UCSD-AML1 (cell line): ENCODE measurements around the gene DLG1.

Experiments
- DNase-seq: peaks from one replicate; lab custom pipeline; 2025; ENCODE audit not compliant: unreplicated experiment; lab: John Stamatoyannopoulos, UW

The DLG1 gene

DNA sequence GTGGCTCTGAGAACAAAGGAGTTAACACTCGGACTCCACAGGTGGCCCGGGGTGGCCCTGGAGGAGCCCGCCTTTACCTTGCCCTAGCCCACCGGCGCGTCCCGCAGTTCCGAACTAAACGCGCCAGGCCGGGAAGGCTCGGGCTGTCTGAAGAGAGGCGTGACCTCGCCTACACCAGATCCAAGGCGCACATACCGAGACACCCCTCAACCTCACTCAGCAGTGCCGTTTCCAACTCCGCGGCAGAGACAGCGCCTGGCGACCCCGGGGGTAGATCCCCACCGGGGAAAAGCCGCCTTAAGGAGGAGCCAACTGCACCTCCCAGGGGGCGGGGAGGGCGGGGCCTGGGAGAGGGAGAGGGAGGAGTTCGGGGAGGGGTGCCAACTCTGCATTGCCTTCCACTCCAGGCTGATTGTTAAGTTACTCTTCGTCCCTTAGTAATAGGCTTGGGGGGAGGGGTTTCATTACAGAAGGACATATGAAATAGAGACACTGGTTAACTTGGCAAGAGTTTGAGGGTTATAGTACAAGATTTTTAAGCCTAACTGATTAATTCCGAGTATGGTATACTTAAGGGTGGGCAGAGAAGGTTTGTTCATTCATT, at the start of gene DLG1:
TSS of gene DLG1 (minus strand) at position 272 of the 604 bp plus-strand sequence. CDS start 1,408 bp downstream, outside the sequence.
- peak; percentile 87 for DNase-seq

DNA sequence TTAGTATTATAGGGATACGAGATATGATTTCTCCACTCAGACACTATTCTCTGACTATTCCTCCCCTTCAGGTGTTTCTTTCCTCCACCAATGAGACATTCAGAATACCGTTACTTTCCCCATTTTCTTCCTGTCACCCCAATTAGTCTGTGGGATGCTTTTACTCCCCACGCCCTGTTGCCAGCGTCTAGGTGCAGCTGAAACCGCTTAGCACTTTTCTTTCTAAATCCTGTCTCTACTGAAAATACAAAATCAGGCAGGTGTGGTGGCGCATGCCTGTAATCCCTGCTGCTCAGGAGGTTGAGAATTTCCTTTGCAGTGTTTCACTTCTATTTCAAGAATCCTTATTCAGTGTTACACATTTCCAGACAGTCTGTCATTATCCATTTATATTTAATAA, 49.6 kb upstream of the DLG1 start:
- DNase-seq: no peak

DNA sequence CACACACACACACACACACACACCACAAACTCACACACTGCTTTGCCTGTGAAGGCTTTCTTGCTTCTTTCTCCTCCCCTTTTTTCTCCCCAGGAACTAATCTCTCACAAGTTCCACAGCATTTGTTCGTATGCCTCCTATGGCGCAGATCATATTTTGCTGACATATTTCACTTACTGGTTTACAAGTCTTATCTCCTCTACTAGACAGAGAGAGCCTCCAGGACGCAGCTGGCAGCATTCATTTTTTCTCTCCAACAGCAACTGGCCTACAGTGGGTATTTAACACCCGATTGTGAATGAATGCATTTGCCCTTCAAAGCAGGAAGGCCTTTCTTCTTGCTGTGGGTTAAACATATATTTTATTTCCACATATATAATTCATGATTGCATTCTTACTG, 47.0 kb upstream of the DLG1 start:
- DNase-seq: no peak

DNA sequence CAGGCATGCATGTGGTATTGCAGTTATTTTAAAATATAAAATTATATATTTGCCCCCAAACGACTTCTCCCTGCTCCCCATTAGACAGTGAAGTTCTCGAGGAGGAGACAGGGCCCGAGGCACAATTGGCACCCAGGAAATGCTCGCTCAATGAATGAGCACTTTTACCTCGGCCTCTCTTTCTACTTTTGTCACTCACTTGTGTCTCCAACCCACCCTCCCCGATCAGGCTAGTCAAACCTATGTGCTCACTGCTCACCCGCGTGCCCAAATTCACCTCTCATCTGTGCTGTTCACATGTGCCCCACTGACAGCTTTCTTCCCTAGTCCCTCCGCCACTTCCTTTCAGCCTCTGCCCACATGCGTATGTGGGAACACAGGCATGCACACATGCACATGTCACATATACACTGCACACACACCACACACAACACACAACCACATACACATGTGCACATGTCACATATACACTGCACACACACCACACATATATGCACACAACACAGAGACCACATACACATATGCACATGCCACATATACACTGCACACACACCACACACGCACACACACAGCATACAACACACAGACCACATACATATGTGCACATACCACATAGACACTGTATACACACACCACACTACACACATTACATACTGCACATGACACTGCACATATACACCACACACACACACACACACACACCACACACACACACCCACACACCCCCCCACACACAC, 46.3 kb upstream of the DLG1 start:
- no peak for DNase-seq

DNA sequence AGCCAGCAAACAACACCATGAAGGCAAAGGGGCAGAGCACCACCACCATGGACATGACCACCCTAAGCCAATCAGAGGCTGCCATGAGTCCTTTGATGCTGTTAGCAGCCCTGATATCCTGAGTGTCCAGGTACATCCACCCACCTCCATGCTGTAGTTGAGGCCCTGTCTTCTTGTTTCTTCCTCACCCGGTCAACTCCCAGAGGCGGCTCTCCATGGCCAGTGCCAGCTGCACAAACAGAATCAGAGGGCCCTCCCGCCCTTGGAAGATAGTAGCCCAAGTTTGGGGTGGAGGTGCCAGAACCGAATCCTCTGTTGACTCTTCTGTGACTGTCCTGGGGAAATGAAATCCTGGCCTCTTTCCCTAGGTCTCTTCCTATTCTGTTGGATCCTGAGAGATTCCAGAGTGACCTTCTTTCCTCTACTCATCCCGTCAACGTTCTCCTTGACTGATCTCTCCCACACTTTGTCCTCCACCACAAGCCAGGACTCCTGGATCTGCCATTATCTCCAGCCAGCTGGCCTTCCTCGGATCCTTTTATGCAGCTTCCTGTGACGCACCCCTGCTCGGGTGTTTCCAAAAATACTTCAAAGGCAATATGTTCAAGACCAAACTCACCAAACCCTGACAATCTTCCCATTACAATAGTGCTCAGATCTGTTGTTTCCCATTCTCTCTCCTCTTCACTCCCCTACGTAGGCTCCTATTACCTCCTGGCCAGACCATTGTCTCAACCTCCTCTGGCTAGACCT, 45.4 kb upstream of the DLG1 start:
- no peak for DNase-seq

DNA sequence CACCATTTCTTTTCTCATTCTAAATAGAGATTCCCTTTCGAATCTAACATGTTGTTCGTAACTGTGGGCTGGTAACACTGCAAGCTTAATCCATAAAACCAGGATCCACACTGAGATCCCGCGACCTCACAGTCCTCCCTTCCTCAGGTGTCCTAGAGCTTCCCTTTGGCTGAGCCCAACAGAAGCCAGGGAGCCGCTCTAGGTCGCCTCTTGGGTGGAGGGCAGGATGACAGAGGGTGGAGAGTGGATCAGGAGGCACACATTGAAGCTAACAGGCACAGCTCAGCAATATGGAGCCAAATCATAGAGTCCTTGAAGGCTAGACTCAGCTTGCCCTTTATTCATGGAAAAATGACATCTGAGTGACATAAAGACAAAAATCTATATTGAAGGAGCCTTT, 44.7 kb upstream of the DLG1 start:
- no peak for DNase-seq

DNA sequence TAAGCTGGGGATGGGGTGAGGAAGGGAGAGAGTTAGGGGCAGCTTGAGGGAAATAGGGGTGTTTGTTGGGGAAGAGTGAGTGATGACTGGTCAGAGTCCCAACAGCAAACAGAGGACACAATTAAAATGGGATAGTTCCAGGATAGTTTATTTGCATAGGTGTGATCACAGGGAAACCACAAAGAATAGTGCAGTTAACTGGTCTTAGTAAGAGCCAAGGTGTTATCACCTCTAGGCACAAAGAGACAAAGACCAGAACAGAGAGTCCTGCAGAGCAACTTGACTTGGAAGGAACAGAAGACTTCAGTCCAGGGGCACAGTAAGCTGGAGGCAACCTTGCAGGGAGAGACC, 42.1 kb upstream of the DLG1 start:
- DNase-seq: no peak

DNA sequence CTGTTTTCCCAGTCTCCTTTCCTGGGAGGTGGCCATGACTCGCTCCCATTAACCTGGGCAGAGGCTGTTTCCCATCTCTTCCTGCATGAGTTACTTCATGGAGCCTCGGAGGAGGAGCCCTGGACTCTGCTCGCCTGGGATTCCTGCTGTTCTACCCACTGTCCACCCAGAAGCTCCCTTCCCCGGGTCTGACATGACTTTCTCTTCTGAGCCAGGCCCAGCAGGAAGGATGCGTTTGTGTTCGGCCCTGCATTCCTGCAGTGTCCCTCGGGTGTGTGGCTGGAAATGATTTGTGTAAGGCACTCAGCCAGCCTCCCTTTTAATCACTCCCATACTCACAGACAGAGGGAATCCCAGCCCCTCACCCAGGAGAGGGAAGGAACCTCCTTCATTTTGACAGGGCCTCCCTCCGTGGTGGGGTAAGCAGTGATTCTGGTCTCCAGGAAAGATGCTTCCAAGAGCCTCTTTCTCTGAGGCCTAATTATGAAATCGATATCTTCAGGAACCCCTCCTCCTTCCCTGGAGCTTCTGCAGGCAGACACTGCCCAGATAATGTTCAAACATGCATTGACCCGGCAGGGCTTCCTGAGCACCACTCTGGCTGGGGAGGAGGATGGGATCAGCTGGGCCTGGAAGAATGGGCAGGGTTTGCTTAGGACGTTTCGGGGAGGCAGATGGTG, 41.6 kb upstream of the DLG1 start:
- no peak for DNase-seq

DNA sequence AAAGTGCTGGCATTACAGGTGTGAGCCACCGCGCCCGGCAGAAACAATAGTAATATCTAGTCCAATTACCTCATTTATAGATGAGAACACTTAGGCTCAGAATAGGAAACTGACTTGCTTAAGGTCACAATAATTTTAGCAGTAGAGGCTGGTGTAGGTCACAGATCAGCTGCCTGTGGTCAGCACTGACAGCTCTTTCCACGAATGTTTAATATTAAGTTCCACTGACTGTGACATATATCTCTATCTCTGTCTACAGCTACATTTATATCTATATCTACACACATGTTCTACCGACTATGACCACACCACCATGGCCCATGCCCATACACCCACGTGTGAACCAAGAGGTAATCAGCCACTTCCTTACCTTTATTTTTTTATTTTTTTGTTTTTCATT, 40.2 kb upstream of the DLG1 start:
- DNase-seq: no peak

DNA sequence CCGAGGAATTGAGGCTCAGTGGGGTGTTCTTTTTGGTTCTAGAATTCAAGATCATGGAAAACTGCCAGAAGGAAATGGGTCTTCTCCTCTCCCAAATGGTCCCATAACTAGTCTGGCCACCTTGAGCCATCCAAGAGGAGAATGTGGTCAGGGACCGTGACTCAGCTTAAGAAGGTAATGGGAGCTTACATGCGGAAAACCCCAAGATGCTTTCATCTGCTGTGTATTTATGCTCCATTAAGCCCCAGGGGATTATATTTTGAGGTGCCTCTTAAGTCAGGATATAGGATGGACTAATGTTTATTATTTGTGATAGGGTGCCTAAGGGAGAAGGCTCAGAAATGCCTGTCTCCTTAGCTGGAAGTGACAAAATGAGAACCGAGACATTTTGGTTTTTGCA, 39.2 kb upstream of the DLG1 start:
- no peak for DNase-seq

DNA sequence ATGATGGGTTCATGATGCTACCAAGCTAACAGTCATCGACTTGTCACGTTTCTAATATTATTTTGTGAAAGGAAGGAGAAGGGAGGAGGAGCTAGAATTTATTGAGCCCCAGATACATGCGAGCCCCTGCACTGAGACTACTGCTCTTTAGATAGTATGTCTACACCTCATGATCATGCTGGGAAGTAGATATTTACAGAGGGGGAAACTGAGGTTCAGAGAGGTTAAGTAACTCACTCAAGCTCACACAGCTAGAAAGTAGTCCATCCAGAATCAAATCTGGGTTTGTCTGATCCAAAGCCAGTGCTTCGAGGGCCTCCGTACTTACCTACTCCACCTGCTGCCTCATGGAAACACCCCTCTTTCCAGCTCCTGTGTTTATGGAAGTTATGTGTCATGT, 38.8 kb upstream of the DLG1 start:
- no peak for DNase-seq

DNA sequence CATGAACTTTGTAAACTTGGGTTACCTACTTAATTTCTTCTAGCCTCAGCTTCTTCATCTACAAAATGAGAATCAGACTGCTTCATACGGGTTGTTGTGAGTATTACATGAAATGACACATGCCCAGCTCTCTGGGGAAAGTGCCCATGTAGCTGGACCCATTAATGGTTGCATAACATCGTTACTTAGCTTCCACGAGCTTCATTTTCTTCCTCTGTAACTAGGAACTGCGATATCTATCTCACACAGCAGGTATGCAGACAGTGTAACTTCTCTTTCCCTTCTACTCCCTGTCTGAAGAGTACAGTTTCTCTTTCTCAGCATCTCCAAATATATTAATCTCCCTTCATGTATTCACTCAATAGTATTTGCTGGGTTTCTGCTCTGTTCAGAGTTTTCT, 37.9 kb upstream of the DLG1 start:
- no peak for DNase-seq

DNA sequence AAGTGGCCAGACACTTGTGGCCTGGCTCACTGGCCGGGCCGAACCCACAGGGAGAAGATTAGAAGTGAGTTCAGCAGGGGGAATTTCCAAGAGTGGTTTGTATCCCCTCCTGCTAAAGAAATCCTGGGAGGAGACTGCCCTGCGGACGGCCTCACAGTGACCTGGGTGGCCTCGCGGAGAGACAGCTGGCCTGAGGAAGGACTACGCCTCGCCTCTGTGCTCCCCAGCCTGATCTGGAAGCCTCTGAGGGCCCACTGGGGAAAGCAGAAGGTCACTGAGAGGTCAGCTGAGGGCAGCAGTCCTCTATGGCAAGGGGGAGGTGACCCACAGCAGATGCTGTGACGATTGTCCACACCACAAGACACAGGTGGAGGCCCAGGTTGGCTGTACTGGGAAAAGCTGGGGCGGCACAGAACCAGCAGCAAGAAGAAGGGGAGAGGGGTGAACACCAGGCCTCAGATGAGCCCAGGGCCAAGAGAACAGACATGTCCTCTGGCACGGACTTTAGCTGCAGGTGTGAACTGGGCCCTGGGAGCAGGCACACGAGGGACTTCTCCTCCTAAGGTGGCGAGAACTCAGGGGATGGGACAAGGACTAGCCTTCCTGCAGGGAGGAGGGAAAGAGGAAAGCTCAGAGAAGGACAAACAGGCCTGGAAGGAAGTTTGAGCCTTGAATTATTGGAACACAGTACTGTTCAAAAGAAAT, 37.2 kb upstream of the DLG1 start:
- DNase-seq: no peak

DNA sequence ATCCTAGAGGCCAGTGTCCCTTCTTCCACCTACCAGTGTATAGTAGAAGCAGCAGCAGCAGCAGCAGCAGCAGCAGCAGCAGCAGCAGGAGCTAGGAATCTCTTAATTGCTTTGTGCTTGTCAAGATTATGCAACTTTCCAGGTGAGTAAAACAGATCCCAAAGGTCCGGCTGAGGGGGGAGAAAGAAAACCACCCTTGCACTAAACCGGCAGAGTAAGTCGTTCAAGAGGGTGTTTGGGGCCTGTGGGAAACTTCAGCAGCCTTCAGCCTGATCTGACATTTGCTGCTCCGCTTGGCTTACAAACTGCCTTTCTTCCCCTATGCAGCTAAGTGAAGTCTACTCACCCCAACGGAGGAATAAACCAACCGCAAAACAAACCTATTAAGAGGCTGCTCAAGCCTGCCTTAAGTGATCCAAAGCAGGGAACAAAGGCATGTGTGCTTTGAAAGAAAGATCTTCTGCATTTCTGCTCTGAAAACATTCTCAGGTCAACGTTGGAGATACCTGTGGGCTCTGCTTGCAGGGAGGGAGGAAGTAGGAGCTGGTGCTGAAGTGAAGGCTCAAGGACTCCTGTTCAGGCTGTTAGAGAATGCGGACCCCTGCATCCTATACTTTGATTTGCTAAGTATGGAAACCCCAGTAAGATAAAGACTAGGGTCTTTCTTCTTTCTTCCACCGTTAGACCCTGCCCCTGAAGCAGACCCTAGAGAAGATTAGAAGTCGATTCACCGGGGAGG, 35.7 kb upstream of the DLG1 start:
- DNase-seq: no peak

DNA sequence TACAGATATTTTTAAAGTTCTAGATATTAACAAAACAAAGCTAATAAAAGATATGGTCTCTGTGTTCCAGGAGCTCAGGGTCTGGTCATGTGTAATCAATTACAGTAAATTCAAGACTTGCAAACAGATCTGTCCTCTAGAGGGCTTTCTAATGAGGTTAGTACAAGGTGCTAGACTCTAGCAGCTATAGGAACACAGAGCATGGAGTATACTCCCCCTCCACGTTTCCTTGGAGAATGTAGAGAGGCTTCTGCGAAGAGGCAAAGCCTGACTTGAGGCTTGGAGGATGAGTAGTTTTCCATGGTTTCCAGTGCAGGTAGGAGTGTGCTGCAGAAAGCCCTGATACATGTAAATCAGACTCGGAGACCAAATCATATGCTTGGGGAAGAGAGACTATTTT, 32.7 kb upstream of the DLG1 start:
- DNase-seq: no peak

DNA sequence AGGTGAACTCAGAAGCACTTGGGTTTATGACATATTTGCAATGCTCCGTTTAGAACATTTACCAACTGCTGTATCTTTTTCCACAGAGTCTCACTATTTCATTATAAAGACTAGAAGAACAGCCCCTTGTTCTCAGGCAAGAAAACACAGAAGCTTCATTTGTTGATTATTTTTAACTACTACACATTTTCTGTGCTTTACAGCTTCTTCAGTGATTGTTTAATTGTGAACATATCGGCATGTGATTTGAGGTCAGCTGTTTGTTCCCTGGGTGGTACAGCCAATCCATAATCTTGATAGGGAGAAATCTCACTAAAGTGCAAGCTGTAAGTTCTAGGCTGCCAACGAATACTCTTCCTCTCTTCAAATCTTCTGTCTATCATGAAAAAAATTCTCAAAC, 31.0 kb upstream of the DLG1 start:
- no peak for DNase-seq

DNA sequence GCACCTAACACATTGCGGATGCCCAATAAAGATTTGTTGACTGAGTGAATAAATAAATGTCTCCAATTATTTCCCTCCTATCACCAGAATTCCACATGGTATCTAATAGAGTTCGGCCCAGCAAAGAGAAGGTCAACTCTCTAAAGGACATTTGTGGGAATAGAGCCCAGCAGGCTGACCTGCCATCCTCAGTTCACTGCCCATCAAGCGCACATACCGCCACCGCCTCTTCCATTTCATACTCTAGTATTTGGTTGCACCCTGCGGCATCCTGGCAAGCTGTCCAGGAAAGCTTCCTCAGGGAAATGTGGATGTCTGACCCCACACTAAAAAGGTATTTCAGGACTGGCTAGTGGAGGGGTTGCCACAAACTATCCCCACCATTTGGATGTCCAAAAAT, 29.8 kb upstream of the DLG1 start:
- DNase-seq: no peak

DNA sequence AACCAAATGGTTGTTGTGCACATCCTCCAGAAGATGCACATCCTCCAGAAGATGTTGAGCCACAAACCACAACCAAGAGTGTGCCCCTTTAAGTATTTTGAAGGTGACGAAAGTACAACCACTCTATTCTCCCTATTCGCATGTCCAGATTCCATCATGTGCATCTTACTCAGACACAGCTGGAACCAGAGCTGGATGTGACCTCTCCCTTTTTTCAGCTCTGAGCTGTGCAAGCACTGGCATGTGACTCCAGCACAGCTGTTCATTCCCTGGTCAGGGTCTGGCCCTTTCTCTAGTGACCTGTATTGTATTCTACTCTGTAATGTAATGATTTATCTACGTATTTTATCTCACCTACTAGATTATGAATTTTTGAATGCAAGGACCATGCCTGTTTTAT, 29.3 kb upstream of the DLG1 start:
- no peak for DNase-seq

DNA sequence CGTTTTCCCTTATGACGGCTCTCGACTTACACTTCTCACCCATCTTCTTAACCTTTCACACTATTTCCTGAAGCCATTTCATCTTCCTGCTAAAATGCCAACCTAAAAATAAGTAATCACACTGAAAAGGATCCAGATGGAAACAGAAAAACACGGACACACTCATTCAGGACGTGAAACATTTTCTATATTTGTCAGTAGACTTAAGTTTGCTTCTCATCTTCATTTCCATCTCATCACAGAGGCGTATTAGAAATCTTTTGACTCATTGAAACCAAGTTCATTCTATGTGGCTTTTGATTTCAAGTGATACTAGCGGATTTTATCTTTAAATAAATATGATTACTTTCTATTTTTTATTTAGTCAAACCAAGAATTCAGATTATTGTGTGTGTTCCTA, 27.4 kb upstream of the DLG1 start:
- DNase-seq: no peak

DNA sequence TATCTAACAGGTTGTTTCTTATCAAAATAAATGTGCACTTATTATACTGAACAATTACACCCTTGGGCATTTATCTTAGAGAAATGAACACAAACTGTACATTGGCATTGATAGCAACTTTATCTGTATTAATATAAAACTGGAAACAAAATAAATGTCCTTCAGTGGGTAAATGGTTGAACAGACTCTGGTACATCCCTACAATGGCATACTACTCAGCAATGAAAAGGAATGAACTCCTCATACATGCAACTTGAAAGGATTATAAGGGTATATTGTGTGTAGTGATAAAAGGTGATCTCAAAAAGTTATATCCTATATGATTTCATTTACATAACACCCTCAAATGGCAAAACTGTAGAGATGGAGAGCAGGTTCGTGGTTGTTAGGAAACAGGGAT, 23.7 kb upstream of the DLG1 start:
- DNase-seq: no peak

DNA sequence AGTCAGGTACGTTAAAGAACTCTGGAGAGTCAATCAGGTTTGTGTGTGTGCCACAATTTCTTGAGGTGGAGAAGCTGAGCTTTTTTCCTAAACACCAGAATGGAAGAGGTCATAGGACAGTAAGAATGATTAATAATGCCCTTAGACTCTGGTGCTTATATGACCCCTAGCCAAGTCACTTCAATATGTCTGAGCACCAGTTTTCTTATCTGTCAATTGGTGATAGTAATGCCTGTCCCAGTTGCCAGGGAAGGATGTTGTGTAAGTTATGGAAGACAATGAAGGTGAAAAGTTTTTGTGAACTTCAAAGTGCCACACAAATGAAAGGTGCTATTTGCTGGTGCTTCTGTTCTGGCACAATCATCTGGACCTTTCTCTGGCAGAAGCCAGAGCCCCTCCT, 22.2 kb upstream of the DLG1 start:
- no peak for DNase-seq
